Parathyroid adenoma (tissue), 2 donors: ENCODE data around the gene SORCS3.

Experiments
- H2AFZ ChIP-seq: fragments of 300-600 bp; sonication (generic); one replicate; pipeline ENCODE4 v1.7.0; 2017; ENCODE audit warnings: antibody characterized with exemption, mild to moderate bottlenecking
- H3K27ac ChIP-seq: fragments of 300-600 bp; sonication (generic); one replicate; pipeline ENCODE4 v1.7.0; 2017
- H3K27me3 ChIP-seq: fragments of 300-600 bp; sonication (generic); one replicate; pipeline ENCODE4 v1.7.0; 2017; ENCODE audit warnings: low read length; ENCODE audit not compliant: control insufficient read depth, insufficient read depth
- H3K36me3 ChIP-seq: fragments of 300-600 bp; sonication (generic); one replicate; pipeline ENCODE4 v1.7.0; 2017; ENCODE audit warnings: low read length; ENCODE audit not compliant: control insufficient read depth, insufficient read depth
- H3K4me1 ChIP-seq: fragments of 300-600 bp; sonication (generic); one replicate; pipeline ENCODE4 v1.7.0; 2017; ENCODE audit warnings: control low read depth
- H3K4me2 ChIP-seq: fragments of 300-600 bp; sonication (generic); one replicate; pipeline ENCODE4 v1.7.0; 2017; ENCODE audit warnings: low read length
- H3K4me3 ChIP-seq: fragments of 300-600 bp; sonication (generic); one replicate; pipeline ENCODE4 v1.7.0; 2017; ENCODE audit warnings: low read depth, low read length
- H3K79me2 ChIP-seq: fragments of 300-600 bp; sonication (generic); one replicate; pipeline ENCODE4 v1.7.0; 2017; ENCODE audit warnings: control low read depth
- H3K9ac ChIP-seq: fragments of 300-600 bp; sonication (generic); one replicate; pipeline ENCODE4 v1.7.0; 2017; ENCODE audit warnings: mild to moderate bottlenecking
- H3K9me3 ChIP-seq: fragments of 300-600 bp; sonication (generic); one replicate; pipeline ENCODE4 v1.7.0; 2017; ENCODE audit warnings: low read length; ENCODE audit not compliant: control insufficient read depth
- TF ChIP-seq, protein P1 (sequence below): fragments of 300-600 bp; sonication (generic); IDR thresholded peaks from one replicate; pipeline ENCODE4 v1.7.0; 2017; ENCODE audit warnings: antibody characterized with exemption, mild to moderate bottlenecking
- donor health status: primary hyperparathyroidism.

Gene SORCS3

DNA sequence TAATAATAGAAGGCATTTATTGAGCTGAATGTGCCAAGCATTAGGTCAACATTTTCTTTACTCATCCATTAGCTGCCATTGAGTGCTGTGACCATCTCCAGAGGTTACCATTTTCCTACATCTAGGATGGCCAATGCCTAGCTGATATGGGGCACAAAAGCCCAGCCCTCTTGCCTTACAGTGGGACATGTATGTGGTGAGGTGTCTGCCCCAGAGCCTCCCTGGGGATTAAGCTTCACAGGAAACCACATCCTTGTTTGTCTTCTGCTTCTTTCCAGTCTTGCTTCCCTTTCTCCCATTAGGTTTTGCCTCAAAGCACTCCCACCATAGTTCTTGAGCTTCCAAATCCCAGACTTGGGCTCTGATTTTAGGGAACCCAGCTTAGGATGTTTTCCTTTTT is 258.7 kb downstream of the SORCS3 start:
- Histone ChIP-seq H3K27me3 (no peaks in the 10 kb centered on the region), H3K9me3 (no peaks in the 10 kb centered on the region), H3K4me2 (no peak overlapping the region), H3K79me2 (no peaks in the 10 kb centered on the region), H3K36me3 (no peaks in the 10 kb centered on the region), H3K27ac (no peak overlapping the region), H3K4me3 (no peak overlapping the region), H3K9ac (no peak overlapping the region), H3K4me1 (no peaks in the 10 kb centered on the region), H2AFZ (no peak overlapping the region)
- TF ChIP-seq, protein P1, sequence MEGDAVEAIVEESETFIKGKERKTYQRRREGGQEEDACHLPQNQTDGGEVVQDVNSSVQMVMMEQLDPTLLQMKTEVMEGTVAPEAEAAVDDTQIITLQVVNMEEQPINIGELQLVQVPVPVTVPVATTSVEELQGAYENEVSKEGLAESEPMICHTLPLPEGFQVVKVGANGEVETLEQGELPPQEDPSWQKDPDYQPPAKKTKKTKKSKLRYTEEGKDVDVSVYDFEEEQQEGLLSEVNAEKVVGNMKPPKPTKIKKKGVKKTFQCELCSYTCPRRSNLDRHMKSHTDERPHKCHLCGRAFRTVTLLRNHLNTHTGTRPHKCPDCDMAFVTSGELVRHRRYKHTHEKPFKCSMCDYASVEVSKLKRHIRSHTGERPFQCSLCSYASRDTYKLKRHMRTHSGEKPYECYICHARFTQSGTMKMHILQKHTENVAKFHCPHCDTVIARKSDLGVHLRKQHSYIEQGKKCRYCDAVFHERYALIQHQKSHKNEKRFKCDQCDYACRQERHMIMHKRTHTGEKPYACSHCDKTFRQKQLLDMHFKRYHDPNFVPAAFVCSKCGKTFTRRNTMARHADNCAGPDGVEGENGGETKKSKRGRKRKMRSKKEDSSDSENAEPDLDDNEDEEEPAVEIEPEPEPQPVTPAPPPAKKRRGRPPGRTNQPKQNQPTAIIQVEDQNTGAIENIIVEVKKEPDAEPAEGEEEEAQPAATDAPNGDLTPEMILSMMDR, result no peak

DNA sequence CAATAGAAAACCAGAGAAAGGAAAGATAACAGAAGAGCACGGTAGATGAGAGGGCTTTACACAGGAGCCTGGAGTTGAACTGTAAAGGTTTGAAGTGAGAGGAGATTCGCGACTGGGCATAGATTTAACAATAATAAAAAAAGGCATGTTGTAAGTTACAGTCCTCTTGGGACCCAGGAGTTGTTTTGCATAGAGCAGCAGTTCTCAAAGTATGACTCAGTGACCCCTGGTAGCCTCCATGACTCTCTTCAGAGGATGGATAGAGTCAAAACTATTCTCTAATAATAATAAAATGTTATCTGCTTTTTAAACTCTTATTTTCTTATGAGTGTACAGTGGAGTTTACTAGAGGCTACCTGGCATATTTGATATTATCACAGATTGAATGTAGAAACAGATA is 262.3 kb downstream of the SORCS3 start:
- H3K9ac ChIP-seq, result no peak overlapping the region
- H3K27me3 ChIP-seq, result no peaks in the 10 kb centered on the region
- TF ChIP-seq, protein P1, result no peak
- H3K4me2 ChIP-seq, result no peak overlapping the region
- no peaks in the 10 kb centered on the region for H3K79me2 ChIP-seq
- no peak overlapping the region for H3K27ac ChIP-seq
- no peak overlapping the region for H3K4me3 ChIP-seq
- H3K36me3 ChIP-seq, result no peaks in the 10 kb centered on the region
- H2AFZ ChIP-seq, result no peak overlapping the region
- no peaks in the 10 kb centered on the region for H3K9me3 ChIP-seq
- no peaks in the 10 kb centered on the region for H3K4me1 ChIP-seq

DNA sequence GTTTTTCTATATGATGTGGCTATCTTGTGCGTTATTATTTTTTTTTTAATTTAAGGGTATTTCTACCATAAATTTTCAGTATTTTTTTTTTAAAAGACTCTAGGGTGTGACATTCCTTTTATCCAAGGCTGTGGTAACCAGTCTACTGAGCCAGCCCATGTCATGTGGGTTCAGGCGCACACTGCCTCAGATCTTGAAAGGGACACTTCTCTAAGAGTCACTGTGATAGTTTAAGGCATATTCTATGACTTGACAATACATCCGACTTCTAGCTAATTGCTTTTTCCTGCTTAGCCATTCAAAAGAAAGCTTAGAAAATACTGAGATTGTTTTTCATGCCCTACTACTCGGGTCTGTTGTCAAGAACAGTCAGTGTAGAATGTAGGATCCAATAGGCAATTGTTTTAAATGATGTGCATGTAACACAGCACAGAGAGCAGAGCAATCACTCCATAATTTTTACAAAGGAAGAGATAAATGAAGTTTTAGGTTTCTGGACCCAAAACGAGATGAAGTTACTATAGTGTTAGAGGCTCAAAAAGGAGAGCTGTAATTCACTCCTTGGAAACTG is 263.7 kb downstream of the SORCS3 start:
- no peak overlapping the region for H3K4me2 ChIP-seq

DNA sequence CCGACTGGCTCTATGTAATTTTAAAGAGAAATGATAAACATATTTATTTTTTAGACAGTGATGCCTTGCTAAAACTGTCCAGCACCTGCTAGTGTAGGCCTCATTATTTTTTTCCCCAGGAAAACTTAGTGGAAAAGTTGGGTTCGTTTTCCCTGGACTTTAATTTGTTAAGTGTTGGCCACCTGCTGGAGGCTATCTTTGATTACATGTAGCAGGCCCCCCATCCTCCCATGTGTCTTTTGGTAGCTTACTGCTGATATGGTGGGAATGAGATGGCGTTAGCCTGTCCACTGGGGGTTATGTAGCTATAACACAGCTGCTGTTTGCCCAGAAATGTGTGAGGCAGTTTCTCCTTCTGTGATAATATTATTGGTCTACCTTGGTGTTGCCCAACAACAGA is 265.0 kb downstream of the SORCS3 start:
- Histone ChIP-seq H3K79me2 (no peaks in the 10 kb centered on the region), H3K36me3 (no peaks in the 10 kb centered on the region), H2AFZ (no peak overlapping the region), H3K9me3 (no peaks in the 10 kb centered on the region), H3K4me3 (no peak overlapping the region), H3K4me2 (no peak overlapping the region), H3K9ac (no peak overlapping the region), H3K27me3 (no peaks in the 10 kb centered on the region), H3K27ac (no peak overlapping the region), H3K4me1 (no peaks in the 10 kb centered on the region)
- TF ChIP-seq, protein P1, result no peak

More for the DNA sequence above, 263.7 kb downstream of the SORCS3 start:
- Histone ChIP-seq H3K4me3 (no peak overlapping the region), H3K9me3 (no peaks in the 10 kb centered on the region), H3K4me1 (no peaks in the 10 kb centered on the region), H3K79me2 (no peaks in the 10 kb centered on the region), H3K36me3 (no peaks in the 10 kb centered on the region), H3K9ac (no peak overlapping the region), H2AFZ (no peak overlapping the region), H3K27me3 (no peaks in the 10 kb centered on the region), H3K27ac (no peak overlapping the region)
- TF ChIP-seq, protein P1, result no peak

DNA sequence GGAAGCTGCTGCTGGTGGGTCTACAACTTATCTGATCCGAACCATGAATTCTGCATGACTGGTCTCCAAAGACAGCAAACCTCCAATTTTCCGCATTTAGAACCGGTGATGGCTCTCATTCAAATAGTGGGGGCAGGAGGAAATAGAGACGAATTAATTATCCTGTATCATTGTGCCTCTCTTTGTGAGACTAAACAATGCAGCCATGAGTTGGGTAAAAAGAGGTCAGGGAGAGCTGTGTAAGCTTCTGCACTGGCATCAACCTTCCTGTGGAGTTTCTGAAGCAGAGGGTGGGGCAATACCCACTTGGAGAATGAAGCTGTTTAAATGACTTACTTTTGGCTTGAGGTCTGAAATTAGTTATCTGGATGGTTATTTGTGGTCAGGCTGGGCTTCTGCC is 266.4 kb downstream of the SORCS3 start:
- no peaks in the 10 kb centered on the region for H3K4me1 ChIP-seq
- no peak overlapping the region for H3K4me2 ChIP-seq
- no peak overlapping the region for H2AFZ ChIP-seq
- H3K27ac ChIP-seq, result no peak overlapping the region
- H3K27me3 ChIP-seq, result no peaks in the 10 kb centered on the region
- H3K79me2 ChIP-seq, result no peaks in the 10 kb centered on the region
- no peaks in the 10 kb centered on the region for H3K9me3 ChIP-seq
- H3K9ac ChIP-seq, result no peak overlapping the region
- TF ChIP-seq, protein P1, result no peak
- H3K36me3 ChIP-seq, result no peaks in the 10 kb centered on the region
- no peak overlapping the region for H3K4me3 ChIP-seq
